NCI-H524 treated with DMSO at 0.1 percent for 48 hours (cell line): ENCODE results near the gene AQP1.

Experiments
- DNase-seq: peaks from one replicate; lab custom pipeline; 2025; lab: John Stamatoyannopoulos, UW

Gene AQP1

DNA sequence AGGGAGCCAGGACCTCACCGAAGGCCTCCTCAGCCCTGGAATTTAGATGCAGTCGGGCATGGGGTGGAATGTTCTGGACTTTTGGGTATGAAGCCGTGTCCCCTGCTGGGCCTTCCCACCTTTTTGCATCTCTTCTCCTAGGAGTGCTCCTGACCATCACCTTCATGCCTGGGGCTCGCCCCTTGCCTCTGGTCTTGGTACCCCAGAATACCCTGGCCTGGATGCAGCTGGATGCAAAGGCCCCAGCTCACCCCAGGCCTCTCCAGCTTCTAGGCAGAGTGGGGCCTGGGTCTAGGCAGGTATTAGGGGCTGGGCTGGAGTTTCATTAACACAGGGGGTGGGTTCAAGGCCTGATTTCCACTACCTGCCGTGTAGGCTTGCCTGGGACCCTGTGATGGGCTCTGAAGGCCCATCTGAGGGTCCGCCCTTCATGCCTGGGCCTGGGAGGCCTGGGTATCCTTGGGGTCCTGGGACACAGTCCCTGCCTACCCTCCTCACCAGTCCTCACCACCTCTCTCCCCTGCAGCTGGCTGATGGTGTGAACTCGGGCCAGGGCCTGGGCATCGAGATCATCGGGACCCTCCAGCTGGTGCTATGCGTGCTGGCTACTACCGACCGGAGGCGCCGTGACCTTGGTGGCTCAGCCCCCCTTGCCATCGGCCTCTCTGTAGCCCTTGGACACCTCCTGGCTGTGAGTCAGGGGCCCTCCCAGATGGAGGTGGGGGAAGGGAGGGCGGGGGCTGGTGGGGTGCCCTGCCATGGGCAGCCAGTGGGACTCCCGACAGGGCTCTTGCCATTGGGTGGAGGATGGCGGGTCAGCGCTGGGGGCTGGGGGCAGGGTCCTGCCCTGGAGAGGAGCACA, 10.1 kb downstream of the AQP1 start:
- DNase-seq, result no peak

GRCh38 chr7:30922596-30922995, 10.9 kb downstream of the AQP1 start:
- DNase-seq, result no peak

GRCh38 chr7:30923009-30923773, 11.5 kb downstream of the AQP1 start:
- DNase-seq, result no peak

GRCh38 chr7:30923774-30924413, 12.2 kb downstream of the AQP1 start:
- DNase-seq, result no peak

- no peak for DNase-seq
Observed at GRCh38 chr7:30924624-30925023, 13.0 kb downstream of the AQP1 start.

- DNase-seq, result no peak
Observed at GRCh38 chr7:30925117-30925516, 13.5 kb downstream of the AQP1 start.

DNA sequence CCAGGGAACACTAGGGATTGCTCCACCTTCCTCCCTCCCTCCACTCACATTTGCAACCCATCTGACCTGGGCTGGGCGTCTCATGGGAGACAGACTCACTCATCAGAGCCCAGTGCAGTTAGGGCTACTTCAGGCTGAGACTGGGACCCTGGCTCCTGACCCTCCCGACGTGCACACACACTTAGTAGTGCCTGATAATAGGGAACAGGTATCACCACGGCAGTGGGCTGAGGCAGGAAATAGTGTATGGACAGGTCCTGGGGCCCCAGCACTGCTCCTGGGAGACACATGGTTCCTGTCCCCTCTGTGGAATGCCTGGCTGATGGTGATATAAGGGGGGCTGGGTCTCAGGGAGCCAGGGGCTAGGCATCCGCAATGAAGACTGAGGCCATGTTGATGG, 14.3 kb downstream of the AQP1 start:
- DNase-seq, result no peak

DNA sequence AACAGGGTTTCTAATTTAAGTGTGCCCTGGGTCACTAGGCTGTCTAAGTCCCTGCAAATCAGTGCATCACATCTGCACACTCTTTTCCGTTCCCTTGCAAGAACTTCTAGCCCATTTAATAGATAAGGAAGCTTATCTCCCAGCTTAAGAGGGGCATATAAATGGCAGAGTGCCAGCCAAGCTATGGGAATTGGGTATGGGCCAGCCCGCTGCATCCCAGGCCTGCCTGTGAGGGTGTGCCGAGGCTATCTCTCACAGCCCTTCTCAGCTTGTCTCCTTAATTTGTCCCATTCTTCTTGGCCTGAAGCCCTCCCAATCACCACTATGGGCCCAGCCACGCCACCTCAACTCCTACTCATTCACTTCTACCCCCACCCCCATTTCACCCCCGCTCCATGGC, 14.7 kb downstream of the AQP1 start:
- no peak for DNase-seq

DNA sequence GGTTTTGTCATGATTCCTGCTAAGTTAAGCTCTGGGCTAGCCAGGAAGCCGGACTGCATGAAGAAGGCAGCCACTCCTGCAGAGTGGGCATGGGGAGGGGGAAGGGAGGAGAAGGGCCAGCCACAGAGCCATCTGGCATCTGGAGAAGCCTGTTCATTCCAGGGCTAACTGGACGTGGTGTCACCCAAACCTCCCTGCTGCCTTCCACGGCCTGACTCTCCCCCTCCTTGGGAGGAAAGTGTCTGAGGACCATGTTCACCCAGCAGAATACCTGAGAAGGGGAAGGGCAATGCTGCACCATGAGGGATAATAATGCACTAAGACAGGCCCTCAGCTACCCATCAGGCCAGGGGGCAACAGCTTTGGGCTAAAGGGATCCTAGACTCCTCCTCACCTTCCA, 15.4 kb downstream of the AQP1 start:
- no peak for DNase-seq

GRCh38 chr7:30927559-30927958, 15.9 kb downstream of the AQP1 start:
- DNase-seq, result no peak

GRCh38 chr7:30928254-30928872, 16.7 kb downstream of the AQP1 start:
- no peak for DNase-seq

DNA sequence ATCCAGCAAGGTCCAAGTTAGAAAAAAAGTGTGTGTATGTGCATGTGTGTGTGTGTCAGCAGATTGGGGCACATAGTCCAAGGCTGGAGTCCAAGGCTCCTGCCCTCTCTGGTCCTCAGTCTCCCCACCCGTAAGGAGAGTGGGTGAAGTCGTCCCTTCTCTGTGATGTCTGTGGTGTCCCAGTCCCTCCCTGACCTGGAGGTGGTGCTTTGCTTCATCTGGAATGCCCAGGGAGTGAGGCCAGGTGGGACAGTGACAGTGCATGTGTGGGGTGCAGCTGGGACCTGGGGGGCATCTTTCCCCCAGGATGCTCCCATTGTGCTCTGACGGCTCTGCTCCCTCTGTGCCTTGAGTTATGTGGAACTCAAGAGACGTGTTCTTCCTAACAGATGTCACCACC, 18.0 kb downstream of the AQP1 start:
- no peak for DNase-seq

DNA sequence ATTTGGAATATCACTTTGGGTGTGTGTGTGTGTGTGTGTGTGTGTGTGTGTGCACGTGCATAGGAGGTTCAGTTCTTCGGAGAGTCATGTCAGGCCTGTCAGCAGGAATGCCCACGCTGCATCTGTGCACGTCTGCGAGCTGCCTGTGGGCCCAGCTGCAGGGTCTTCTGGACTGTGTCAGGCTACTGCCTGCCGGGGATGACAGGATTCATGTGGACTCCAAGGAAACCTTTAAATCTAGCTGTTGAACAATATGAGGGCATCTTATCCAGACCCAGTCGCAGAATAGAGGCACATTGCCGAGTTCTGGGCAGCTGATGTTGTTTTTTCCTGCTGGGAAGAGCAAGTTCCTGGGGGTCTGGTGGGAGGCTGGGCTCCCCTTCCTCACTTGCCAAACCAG, 19.0 kb downstream of the AQP1 start:
- DNase-seq, result no peak

GRCh38 chr7:30931161-30931928, 19.7 kb downstream of the AQP1 start:
- DNase-seq, result no peak

- DNase-seq, result no peak
Observed at GRCh38 chr7:30931929-30932540, 20.4 kb downstream of the AQP1 start.

DNA sequence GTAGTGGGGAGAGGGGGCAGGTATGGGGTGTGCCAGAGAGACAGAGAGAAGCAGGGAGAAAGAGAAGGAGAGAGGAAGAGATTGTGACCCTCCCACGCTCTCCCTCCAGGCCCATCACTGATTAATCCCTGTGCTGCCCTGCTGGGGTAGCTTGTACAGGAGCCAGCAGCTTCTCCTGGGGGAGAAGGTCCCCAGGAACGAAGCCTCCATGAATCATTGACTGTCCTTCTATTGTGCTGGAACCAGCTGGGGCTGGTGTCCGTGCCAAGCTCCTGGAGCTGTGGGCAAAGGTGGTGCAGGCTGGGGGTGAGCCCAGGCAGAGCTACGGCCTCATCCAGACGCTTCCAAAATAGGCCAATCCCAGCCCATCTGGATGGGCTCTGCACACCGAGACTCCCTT, 20.9 kb downstream of the AQP1 start:
- DNase-seq, result no peak

DNA sequence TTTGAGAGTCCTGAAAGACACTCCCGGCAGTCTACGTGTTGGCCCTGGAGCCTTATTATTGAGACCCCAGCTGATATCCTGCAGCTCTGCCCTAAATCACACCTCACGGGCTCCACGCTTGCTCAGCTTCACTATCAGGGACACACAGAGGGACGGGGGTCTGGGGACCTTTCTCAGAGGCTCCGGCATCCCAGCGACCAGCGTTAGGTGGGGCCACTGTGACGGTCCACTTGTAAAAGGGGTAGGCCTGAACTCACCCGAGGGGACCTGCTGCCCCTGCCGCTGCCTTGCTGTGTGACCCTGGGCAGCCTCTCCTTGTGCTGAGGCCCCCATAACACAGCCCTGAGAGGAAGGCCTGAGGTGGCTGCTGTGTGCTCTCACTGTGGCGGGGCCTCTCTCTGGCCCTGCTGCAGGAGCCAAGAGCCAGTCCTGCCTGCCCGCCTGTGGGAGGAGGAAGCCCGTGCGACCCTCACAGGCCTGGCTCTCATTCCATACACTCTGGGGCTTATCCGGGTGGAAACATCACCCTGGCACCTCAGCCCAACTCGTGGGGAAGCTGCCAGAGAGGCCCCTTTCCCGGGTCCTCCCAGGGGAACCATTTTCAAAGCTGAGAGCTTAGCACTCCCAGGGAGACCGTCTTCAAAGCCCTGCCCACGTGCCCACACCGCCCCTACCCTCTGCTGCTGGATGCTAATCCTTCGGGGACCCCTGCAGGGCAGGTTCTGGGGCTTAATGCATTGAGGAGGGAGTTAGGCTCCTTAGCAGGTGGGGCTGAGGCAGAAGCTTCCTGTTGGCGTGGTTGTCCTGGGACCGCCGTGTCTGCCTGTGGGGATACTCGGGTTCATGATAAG, 21.7 kb downstream of the AQP1 start:
- DNase-seq, result peak; percentile 46

GRCh38 chr7:30934225-30934624, 22.6 kb downstream of the AQP1 start:
- no peak for DNase-seq

- no peak for DNase-seq
Observed at GRCh38 chr7:30934732-30935568, 23.3 kb downstream of the AQP1 start.

- DNase-seq, result no peak
Observed at GRCh38 chr7:30935569-30935877, 23.9 kb downstream of the AQP1 start.
